WTC11 (cell line): ENCODE data around the gene C13orf46. TPM values are rescaled to one million over a fixed set of nuclear protein-coding genes. Genes with fewer than 3 reads are reported as not detected.

ENCODE experiments used
- ATAC-seq: fragments of 200-7000 bp; cut with Tn5 transposase; 2 replicates; pipeline ENCODE4 v1.10.0; 2021; ENCODE audit warnings: mild to moderate bottlenecking, moderate library complexity
- CTCF ChIA-PET: fragments of 300-600 bp; sonication (Branson Sonifier 250); formaldehyde crosslinking; loops from one replicate; lab custom pipeline; 2021; ENCODE audit warnings: antibody characterized with exemption; lab: Charles Lee
- POLR2A ChIA-PET: fragments of 350-600 bp; sonication (Branson Sonifier 250); formaldehyde crosslinking; loops from one replicate; lab custom pipeline; 2021; ENCODE audit warnings: antibody characterized with exemption; lab: Charles Lee
- DNase-seq: peaks from one replicate; pipeline ENCODE4 v3.0.0; 2021; ENCODE audit warnings: low spot score
- H3K27ac Mint-ChIP-seq: 2 replicates; pipeline ENCODE4 v1.8.0; 2021; ENCODE audit warnings: mixed read lengths
- H3K27me3 Mint-ChIP-seq: 2 replicates; pipeline ENCODE4 v1.8.0; 2021; ENCODE audit warnings: low read depth, mild to moderate bottlenecking, moderate library complexity, mixed read lengths
- H3K36me3 Mint-ChIP-seq: 2 replicates; pipeline ENCODE4 v1.8.0; 2021; ENCODE audit warnings: mixed read lengths
- H3K4me1 Mint-ChIP-seq: 2 replicates; pipeline ENCODE4 v1.8.0; 2022; ENCODE audit warnings: mixed read lengths
- H3K4me3 Mint-ChIP-seq: 2 replicates; pipeline ENCODE4 v1.8.0; 2021; ENCODE audit warnings: mild to moderate bottlenecking, moderate library complexity, mixed read lengths
- H3K9me3 Mint-ChIP-seq: 2 replicates; pipeline ENCODE4 v1.8.0; 2021; ENCODE audit warnings: mixed read lengths
- ATF1 ChIP-seq: sonication (generic); formaldehyde crosslinking; IDR thresholded peaks from 2 replicates; pipeline ENCODE4 v1.8.1; 2023; ENCODE audit warnings: mild to moderate bottlenecking, moderate library complexity, missing genetic modification reagents
- EMX1 ChIP-seq: fragments of 250-450 bp; sonication (Bioruptor Pico); IDR thresholded peaks from 2 replicates; pipeline ENCODE4 v1.8.0; 2021; ENCODE audit warnings: mild to moderate bottlenecking
- ETV6 ChIP-seq: sonication (generic); formaldehyde crosslinking; IDR thresholded peaks from 2 replicates; pipeline ENCODE4 v1.8.1; 2022; ENCODE audit warnings: mild to moderate bottlenecking, missing genetic modification reagents
- FOXJ3 ChIP-seq: sonication (generic); formaldehyde crosslinking; IDR thresholded peaks from 2 replicates; pipeline ENCODE4 v1.9.0; 2021; ENCODE audit warnings: missing genetic modification reagents, mild to moderate bottlenecking, borderline replicate concordance
- GABPB1 ChIP-seq: sonication (generic); formaldehyde crosslinking; IDR thresholded peaks from 2 replicates; pipeline ENCODE4 v1.8.1; 2023; ENCODE audit warnings: mild to moderate bottlenecking, missing genetic modification reagents
- GRHL2 ChIP-seq: fragments of 250-450 bp; sonication (Bioruptor Pico); IDR thresholded peaks from 2 replicates; pipeline ENCODE4 v1.8.0; 2022; ENCODE audit warnings: mild to moderate bottlenecking, moderate library complexity; ENCODE audit not compliant: insufficient replicate concordance, severe bottlenecking
- GTF2I ChIP-seq: fragments of 250-450 bp; sonication (Bioruptor Pico); conservative IDR thresholded peaks from 2 replicates; pipeline ENCODE4 v1.4.0; 2021; ENCODE audit warnings: mild to moderate bottlenecking
- JUN ChIP-seq: sonication (generic); formaldehyde crosslinking; IDR thresholded peaks from 2 replicates; pipeline ENCODE4 v1.8.0; 2023; ENCODE audit warnings: mild to moderate bottlenecking, missing genetic modification reagents
- MXD4 ChIP-seq: fragments of 250-450 bp; sonication (Bioruptor Pico); IDR thresholded peaks from 2 replicates; pipeline ENCODE4 v1.8.0; 2021; ENCODE audit warnings: mild to moderate bottlenecking, moderate library complexity, borderline replicate concordance
- NR1H2 ChIP-seq: sonication (generic); formaldehyde crosslinking; IDR thresholded peaks from 2 replicates; pipeline ENCODE4 v1.9.0; 2021; ENCODE audit warnings: mild to moderate bottlenecking, moderate library complexity, missing genetic modification reagents
- SMAD3 ChIP-seq: sonication (generic); formaldehyde crosslinking; IDR thresholded peaks from 2 replicates; pipeline ENCODE4 v1.8.0; 2022; ENCODE audit warnings: missing genetic modification reagents, mild to moderate bottlenecking, borderline replicate concordance
- SMAD4 ChIP-seq: sonication (generic); formaldehyde crosslinking; IDR thresholded peaks from 2 replicates; pipeline ENCODE4 v1.8.0; 2022; ENCODE audit warnings: mild to moderate bottlenecking, missing genetic modification reagents
- TEAD1 ChIP-seq: sonication (generic); formaldehyde crosslinking; IDR thresholded peaks from 2 replicates; pipeline ENCODE4 v1.8.0; 2022; ENCODE audit warnings: mild to moderate bottlenecking, missing genetic modification reagents
- ZNF317 ChIP-seq: sonication (generic); formaldehyde crosslinking; IDR thresholded peaks from 2 replicates; pipeline ENCODE4 v1.8.1; 2023; ENCODE audit warnings: low read depth, mild to moderate bottlenecking, moderate library complexity, missing genetic modification reagents, borderline replicate concordance
- total RNA-seq: library from RNA; stranded (reverse); gene quantifications from 3 replicates; pipeline ENCODE4 v1.2.3, GENCODE V29; 2021
- TF ChIP-seq, protein P1 (sequence below): sonication (generic); formaldehyde crosslinking; IDR thresholded peaks from 2 replicates; pipeline ENCODE4 v1.8.0; 2022; ENCODE audit warnings: mild to moderate bottlenecking, missing genetic modification reagents
- TF ChIP-seq, protein P2 (sequence below): sonication (generic); formaldehyde crosslinking; IDR thresholded peaks from 2 replicates; pipeline ENCODE4 v1.8.0; 2022; ENCODE audit warnings: missing genetic modification reagents
- TF ChIP-seq, protein P3 (sequence below): fragments of 250-450 bp; sonication (Bioruptor Pico); IDR thresholded peaks from 2 replicates; pipeline ENCODE4 v1.9.0; 2021; ENCODE audit warnings: mild to moderate bottlenecking
- TF ChIP-seq, protein P4 (sequence below): fragments of 250-450 bp; sonication (Bioruptor Pico); IDR thresholded peaks from 2 replicates; pipeline ENCODE4 v1.8.0; 2021; ENCODE audit warnings: mild to moderate bottlenecking
- TF ChIP-seq, protein P5 (sequence below): sonication (generic); formaldehyde crosslinking; IDR thresholded peaks from 2 replicates; pipeline ENCODE4 v1.8.0; 2023; ENCODE audit warnings: missing genetic modification reagents, mild to moderate bottlenecking, borderline replicate concordance

The C13orf46 gene
- total RNA-seq, 1 experiment from 2014 or later = 0.50 TPM

DNA sequence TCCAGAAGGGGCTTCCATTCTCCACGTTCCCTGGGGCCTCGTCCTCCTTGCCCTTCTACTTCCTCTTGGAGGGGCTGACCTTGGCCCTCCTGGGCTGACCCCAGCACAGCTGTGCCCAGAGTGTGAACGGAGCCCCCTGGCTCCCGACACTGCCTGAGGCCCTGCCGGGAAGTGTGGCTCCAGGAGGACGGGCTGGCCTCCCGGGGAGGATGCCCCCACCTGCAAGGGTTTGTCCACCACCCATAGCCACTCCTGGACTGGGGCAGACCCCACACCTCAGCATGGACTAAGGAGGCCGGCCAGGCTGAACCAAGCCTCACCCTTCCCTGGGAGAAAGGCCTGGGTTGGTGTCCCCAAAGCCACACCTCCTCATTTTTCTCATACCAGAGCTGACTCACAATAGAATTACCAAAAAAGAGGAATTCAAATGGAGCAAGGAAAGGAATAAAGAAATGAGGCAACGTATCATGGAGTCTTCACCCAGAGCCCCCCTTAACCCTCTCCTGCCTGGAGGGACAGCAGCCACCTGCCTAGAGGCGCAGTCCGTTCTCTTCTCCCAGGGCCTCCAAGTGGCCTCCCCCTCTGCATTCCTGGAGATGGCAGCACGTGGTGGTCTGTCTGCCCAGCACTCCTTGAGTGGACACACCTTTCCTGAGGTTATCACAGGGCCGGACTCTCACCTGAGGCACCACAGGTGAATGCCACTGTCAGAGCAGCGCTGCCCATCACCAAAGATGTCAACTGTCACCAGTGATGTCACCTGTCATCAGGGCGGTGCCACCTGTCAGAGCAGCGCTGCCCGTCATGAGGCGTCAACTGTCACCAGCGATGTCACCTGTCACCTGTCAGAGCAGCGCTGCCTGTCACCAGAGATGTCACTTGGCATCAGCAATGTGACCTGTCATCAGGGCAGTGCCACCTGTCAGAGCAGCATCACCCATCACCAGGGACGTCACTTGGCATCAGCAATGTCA lies 3.1 kb upstream of the C13orf46 start:
- Mint-ChIP-seq H3K27ac (peak overlapping the region; percentile 27; the same call in 1 of the 2 replicates), H3K36me3 (peaks cover 22% of the 10 kb centered on the region), H3K4me3 (no peak overlapping the region), H3K4me1 (no peaks in the 10 kb centered on the region), H3K9me3 (peaks cover 7% of the 10 kb centered on the region), H3K27me3 (no peaks in the 10 kb centered on the region)
- POLR2A ChIA-PET = no interaction called here
- CTCF ChIA-PET = no interaction called here
- DNase-seq = peak; percentile 8
- TF ChIP-seq SMAD4 = no peak
- TF ChIP-seq ATF1 (CRISPR knock-in tag) = no peak
- TF ChIP-seq GTF2I = no peak
- no peak for TF ChIP-seq GRHL2 (CRISPR knock-in tag)
- no peak for TF ChIP-seq EMX1
- TF ChIP-seq GABPB1 (CRISPR knock-in tag) = no peak
- TF ChIP-seq, protein P1, sequence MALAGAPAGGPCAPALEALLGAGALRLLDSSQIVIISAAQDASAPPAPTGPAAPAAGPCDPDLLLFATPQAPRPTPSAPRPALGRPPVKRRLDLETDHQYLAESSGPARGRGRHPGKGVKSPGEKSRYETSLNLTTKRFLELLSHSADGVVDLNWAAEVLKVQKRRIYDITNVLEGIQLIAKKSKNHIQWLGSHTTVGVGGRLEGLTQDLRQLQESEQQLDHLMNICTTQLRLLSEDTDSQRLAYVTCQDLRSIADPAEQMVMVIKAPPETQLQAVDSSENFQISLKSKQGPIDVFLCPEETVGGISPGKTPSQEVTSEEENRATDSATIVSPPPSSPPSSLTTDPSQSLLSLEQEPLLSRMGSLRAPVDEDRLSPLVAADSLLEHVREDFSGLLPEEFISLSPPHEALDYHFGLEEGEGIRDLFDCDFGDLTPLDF (CRISPR knock-in tag) = no peak
- TF ChIP-seq, protein P2, sequence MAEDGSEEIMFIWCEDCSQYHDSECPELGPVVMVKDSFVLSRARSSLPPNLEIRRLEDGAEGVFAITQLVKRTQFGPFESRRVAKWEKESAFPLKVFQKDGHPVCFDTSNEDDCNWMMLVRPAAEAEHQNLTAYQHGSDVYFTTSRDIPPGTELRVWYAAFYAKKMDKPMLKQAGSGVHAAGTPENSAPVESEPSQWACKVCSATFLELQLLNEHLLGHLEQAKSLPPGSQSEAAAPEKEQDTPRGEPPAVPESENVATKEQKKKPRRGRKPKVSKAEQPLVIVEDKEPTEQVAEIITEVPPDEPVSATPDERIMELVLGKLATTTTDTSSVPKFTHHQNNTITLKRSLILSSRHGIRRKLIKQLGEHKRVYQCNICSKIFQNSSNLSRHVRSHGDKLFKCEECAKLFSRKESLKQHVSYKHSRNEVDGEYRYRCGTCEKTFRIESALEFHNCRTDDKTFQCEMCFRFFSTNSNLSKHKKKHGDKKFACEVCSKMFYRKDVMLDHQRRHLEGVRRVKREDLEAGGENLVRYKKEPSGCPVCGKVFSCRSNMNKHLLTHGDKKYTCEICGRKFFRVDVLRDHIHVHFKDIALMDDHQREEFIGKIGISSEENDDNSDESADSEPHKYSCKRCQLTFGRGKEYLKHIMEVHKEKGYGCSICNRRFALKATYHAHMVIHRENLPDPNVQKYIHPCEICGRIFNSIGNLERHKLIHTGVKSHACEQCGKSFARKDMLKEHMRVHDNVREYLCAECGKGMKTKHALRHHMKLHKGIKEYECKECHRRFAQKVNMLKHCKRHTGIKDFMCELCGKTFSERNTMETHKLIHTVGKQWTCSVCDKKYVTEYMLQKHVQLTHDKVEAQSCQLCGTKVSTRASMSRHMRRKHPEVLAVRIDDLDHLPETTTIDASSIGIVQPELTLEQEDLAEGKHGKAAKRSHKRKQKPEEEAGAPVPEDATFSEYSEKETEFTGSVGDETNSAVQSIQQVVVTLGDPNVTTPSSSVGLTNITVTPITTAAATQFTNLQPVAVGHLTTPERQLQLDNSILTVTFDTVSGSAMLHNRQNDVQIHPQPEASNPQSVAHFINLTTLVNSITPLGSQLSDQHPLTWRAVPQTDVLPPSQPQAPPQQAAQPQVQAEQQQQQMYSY (CRISPR knock-in tag) = no peak
- no peak; the same call in 1 of the 2 replicates for ATAC-seq

DNA sequence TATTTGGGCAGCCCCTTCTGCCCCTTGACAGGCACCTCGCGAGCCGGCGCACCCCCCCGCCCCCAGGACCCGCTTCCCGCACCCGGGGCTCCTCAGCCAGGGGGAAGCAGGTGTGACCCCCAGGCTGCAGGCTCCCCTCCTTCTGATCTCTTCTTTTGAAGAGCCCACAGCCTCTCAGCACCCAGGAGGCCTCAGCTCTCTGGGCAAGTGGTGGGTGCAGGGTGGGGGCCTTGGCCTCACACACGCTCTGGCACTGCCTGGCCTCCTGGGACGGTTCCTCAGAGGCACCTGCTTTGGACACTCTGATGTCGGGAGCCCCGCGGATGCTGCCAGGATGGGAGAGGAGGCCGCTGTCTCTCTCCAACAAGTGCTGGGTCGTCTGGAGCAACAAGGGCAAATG lies 1.5 kb upstream of the C13orf46 start:
- ATAC-seq (no peak), DNase-seq (peak; percentile 5)
- CTCF ChIA-PET = no interaction called here

More for the DNA sequence above, 1.5 kb upstream of the C13orf46 start:
- no peaks in the 10 kb centered on the region for H3K27me3 Mint-ChIP-seq
- H3K36me3 Mint-ChIP-seq = peaks cover 15% of the 10 kb centered on the region
- H3K4me3 Mint-ChIP-seq = no peak overlapping the region
- TF ChIP-seq, protein P3, sequence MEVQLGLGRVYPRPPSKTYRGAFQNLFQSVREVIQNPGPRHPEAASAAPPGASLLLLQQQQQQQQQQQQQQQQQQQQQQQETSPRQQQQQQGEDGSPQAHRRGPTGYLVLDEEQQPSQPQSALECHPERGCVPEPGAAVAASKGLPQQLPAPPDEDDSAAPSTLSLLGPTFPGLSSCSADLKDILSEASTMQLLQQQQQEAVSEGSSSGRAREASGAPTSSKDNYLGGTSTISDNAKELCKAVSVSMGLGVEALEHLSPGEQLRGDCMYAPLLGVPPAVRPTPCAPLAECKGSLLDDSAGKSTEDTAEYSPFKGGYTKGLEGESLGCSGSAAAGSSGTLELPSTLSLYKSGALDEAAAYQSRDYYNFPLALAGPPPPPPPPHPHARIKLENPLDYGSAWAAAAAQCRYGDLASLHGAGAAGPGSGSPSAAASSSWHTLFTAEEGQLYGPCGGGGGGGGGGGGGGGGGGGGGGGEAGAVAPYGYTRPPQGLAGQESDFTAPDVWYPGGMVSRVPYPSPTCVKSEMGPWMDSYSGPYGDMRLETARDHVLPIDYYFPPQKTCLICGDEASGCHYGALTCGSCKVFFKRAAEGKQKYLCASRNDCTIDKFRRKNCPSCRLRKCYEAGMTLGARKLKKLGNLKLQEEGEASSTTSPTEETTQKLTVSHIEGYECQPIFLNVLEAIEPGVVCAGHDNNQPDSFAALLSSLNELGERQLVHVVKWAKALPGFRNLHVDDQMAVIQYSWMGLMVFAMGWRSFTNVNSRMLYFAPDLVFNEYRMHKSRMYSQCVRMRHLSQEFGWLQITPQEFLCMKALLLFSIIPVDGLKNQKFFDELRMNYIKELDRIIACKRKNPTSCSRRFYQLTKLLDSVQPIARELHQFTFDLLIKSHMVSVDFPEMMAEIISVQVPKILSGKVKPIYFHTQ (CRISPR knock-in tag) = no peak
- no peak for TF ChIP-seq GABPB1 (CRISPR knock-in tag)
- TF ChIP-seq SMAD4 = no peak
- no peak for TF ChIP-seq NR1H2
- TF ChIP-seq JUN (CRISPR knock-in tag) = no peak
- no peak for TF ChIP-seq TEAD1
- TF ChIP-seq MXD4 (CRISPR knock-in tag) = no peak
- TF ChIP-seq, protein P4, sequence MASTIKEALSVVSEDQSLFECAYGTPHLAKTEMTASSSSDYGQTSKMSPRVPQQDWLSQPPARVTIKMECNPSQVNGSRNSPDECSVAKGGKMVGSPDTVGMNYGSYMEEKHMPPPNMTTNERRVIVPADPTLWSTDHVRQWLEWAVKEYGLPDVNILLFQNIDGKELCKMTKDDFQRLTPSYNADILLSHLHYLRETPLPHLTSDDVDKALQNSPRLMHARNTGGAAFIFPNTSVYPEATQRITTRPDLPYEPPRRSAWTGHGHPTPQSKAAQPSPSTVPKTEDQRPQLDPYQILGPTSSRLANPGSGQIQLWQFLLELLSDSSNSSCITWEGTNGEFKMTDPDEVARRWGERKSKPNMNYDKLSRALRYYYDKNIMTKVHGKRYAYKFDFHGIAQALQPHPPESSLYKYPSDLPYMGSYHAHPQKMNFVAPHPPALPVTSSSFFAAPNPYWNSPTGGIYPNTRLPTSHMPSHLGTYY (CRISPR knock-in tag) = no peak
- no peak for TF ChIP-seq SMAD3
- TF ChIP-seq, protein P5, sequence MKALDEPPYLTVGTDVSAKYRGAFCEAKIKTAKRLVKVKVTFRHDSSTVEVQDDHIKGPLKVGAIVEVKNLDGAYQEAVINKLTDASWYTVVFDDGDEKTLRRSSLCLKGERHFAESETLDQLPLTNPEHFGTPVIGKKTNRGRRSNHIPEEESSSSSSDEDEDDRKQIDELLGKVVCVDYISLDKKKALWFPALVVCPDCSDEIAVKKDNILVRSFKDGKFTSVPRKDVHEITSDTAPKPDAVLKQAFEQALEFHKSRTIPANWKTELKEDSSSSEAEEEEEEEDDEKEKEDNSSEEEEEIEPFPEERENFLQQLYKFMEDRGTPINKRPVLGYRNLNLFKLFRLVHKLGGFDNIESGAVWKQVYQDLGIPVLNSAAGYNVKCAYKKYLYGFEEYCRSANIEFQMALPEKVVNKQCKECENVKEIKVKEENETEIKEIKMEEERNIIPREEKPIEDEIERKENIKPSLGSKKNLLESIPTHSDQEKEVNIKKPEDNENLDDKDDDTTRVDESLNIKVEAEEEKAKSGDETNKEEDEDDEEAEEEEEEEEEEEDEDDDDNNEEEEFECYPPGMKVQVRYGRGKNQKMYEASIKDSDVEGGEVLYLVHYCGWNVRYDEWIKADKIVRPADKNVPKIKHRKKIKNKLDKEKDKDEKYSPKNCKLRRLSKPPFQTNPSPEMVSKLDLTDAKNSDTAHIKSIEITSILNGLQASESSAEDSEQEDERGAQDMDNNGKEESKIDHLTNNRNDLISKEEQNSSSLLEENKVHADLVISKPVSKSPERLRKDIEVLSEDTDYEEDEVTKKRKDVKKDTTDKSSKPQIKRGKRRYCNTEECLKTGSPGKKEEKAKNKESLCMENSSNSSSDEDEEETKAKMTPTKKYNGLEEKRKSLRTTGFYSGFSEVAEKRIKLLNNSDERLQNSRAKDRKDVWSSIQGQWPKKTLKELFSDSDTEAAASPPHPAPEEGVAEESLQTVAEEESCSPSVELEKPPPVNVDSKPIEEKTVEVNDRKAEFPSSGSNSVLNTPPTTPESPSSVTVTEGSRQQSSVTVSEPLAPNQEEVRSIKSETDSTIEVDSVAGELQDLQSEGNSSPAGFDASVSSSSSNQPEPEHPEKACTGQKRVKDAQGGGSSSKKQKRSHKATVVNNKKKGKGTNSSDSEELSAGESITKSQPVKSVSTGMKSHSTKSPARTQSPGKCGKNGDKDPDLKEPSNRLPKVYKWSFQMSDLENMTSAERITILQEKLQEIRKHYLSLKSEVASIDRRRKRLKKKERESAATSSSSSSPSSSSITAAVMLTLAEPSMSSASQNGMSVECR = no peak
- no peak for TF ChIP-seq ETV6 (CRISPR knock-in tag)
- TF ChIP-seq FOXJ3 (CRISPR knock-in tag) = no peak
- no peak for TF ChIP-seq ZNF317
- peaks cover 4% of the 10 kb centered on the region for H3K9me3 Mint-ChIP-seq
- no peak overlapping the region for H3K27ac Mint-ChIP-seq
- POLR2A ChIA-PET = no interaction called here
- H3K4me1 Mint-ChIP-seq = no peaks in the 10 kb centered on the region
